Gastroesophageal sphincter (tissue), 3 donors: ENCODE measurements around the gene SSBP3.

ENCODE experiments used
- CTCF ChIP-seq, 4 experiments: fragments of 200-600 bp in 2 of 4; fragments of 450-650 bp in 2 of 4; sonication (generic) in 1 of 4; IDR thresholded peaks; one replicate each; pipeline ENCODE4 v1.5.1; 2017 to 2019; ENCODE audit warnings: antibody characterized with exemption in 4 of 4, mild to moderate bottlenecking in 2 of 4, moderate library complexity in 2 of 4
- POLR2A ChIP-seq, 2 donors: fragments of 450-650 bp; IDR thresholded peaks; one replicate each; pipeline ENCODE4 v1.6.1; 2017; ENCODE audit warnings: antibody characterized with exemption in 2 of 2, mild to moderate bottlenecking in 2 of 2, moderate library complexity in 1 of 2
- POLR2AphosphoS5 ChIP-seq: sonication (generic); formaldehyde crosslinking; IDR thresholded peaks from one replicate; pipeline ENCODE4 v1.6.1; 2017; ENCODE audit warnings: antibody characterized with exemption

- TF ChIP-seq POLR2AphosphoS5 = no peak
- no peak for TF ChIP-seq POLR2A (IDR thresholded peaks at IDR 0.05)
- no peak for TF ChIP-seq CTCF (IDR thresholded peaks at IDR 0.05)
Measured at GRCh38 chr1:54356680-54357147, 49.5 kb downstream of the SSBP3 start.
